ENCODE data around the gene ATP8B1.

DNA sequence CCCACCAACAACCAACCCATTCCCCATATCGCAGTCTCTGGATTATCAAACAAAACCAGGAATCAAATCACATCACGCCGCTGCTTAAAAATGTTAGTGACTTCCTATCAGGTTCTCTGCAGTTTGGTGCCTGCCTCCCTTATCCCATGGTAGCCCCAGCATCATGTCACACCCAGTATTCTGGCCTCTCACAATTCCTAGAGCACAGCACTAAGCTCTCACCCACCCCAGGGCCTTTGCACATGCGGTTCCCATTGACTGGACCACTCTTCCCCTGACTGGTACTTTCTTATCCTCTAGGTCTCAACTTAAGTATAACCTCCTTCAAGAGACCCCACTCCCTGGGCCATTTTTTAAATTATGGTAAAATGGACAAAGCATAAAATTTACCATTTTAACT lies 12.8 kb downstream of the ATP8B1 start:
- TF ChIP-seq, protein P1, sequence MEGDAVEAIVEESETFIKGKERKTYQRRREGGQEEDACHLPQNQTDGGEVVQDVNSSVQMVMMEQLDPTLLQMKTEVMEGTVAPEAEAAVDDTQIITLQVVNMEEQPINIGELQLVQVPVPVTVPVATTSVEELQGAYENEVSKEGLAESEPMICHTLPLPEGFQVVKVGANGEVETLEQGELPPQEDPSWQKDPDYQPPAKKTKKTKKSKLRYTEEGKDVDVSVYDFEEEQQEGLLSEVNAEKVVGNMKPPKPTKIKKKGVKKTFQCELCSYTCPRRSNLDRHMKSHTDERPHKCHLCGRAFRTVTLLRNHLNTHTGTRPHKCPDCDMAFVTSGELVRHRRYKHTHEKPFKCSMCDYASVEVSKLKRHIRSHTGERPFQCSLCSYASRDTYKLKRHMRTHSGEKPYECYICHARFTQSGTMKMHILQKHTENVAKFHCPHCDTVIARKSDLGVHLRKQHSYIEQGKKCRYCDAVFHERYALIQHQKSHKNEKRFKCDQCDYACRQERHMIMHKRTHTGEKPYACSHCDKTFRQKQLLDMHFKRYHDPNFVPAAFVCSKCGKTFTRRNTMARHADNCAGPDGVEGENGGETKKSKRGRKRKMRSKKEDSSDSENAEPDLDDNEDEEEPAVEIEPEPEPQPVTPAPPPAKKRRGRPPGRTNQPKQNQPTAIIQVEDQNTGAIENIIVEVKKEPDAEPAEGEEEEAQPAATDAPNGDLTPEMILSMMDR (conservative IDR thresholded peaks at IDR 0.05; ENCODE audit: low read depth, low read length) = no peak
- no peak for TF ChIP-seq POLR2A (IDR thresholded peaks at IDR 0.05; ENCODE audit: low read depth, low read length)
- TF ChIP-seq NFE2L2 (IDR thresholded peaks at IDR 0.05; ENCODE audit: low read depth, low read length) = no peak
- TF ChIP-seq CHD1 (IDR thresholded peaks at IDR 0.05; ENCODE audit: low read depth, low read length) = no peak
- TF ChIP-seq FOS (IDR thresholded peaks at IDR 0.05; ENCODE audit: low read depth, low read length) = no peak
- TF ChIP-seq SMC3 (IDR thresholded peaks at IDR 0.05; ENCODE audit: low read depth, low read length) = no peak
- no peak for TF ChIP-seq RAD21 (IDR thresholded peaks at IDR 0.05; ENCODE audit: low read length)
- no peak for TF ChIP-seq RCOR1 (IDR thresholded peaks at IDR 0.05; ENCODE audit: insufficient replicate concordance, low read length)
- TF ChIP-seq, protein P2, sequence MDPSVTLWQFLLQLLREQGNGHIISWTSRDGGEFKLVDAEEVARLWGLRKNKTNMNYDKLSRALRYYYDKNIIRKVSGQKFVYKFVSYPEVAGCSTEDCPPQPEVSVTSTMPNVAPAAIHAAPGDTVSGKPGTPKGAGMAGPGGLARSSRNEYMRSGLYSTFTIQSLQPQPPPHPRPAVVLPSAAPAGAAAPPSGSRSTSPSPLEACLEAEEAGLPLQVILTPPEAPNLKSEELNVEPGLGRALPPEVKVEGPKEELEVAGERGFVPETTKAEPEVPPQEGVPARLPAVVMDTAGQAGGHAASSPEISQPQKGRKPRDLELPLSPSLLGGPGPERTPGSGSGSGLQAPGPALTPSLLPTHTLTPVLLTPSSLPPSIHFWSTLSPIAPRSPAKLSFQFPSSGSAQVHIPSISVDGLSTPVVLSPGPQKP (IDR thresholded peaks at IDR 0.05; ENCODE audit: borderline replicate concordance, low read depth, low read length) = no peak
- TF ChIP-seq CEBPB (IDR thresholded peaks at IDR 0.05; ENCODE audit: low read depth, low read length) = no peak
- TF ChIP-seq RFX5 (IDR thresholded peaks at IDR 0.05; ENCODE audit: low read depth, low read length) = no peak
- no peak for TF ChIP-seq MAZ (IDR thresholded peaks at IDR 0.05; ENCODE audit: borderline replicate concordance, low read depth, low read length)
